GM15510 (cell line): ENCODE data around the gene MMRN2.

Experiments used
- POLR2A ChIP-seq: IDR thresholded peaks from 3 replicates; pipeline ENCODE4 v1.6.1; 2011; ENCODE audit warnings: borderline replicate concordance; ENCODE audit not compliant: insufficient read length; ENCODE audit errors: extremely low read depth

MMRN2 gene

GRCh38 chr10:86960863-86961434, 3.5 kb upstream of the MMRN2 start:
- no peak for TF ChIP-seq POLR2A

GRCh38 chr10:86960003-86960862, 2.8 kb upstream of the MMRN2 start:
- TF ChIP-seq POLR2A, result no peak

- no peak for TF ChIP-seq POLR2A
These were observed 2.3 kb upstream of the MMRN2 start for GRCh38 chr10:86959737-86960002.

- TF ChIP-seq POLR2A, result no peak
These were observed 1.7 kb upstream of the MMRN2 start for GRCh38 chr10:86958901-86959736.

GRCh38 chr10:86958116-86958900, 893 bp upstream of the MMRN2 start, which contains the start of gene SNCG:
SNCG (plus strand) TSS chr10:86958599; CDS start chr10:86958698, 99 bp downstream.
- TF ChIP-seq POLR2A, result no peak

GRCh38 chr10:86956848-86957448, 467 bp downstream of the MMRN2 start:
- TF ChIP-seq POLR2A, result no peak

GRCh38 chr10:86956195-86956847, 1.1 kb downstream of the MMRN2 start:
- no peak for TF ChIP-seq POLR2A

- TF ChIP-seq POLR2A, result no peak
These were observed 1.8 kb downstream of the MMRN2 start for GRCh38 chr10:86955501-86956194.

GRCh38 chr10:86954681-86955500, 2.5 kb downstream of the MMRN2 start:
- no peak for TF ChIP-seq POLR2A

GRCh38 chr10:86953747-86954680, 3.4 kb downstream of the MMRN2 start:
- TF ChIP-seq POLR2A, result no peak

GRCh38 chr10:86952106-86952505, 5.3 kb downstream of the MMRN2 start:
- no peak for TF ChIP-seq POLR2A
